ENCODE measurements around the gene SPRYD7. TPM values are rescaled to one million over a fixed set of nuclear protein-coding genes. Genes with fewer than 3 reads are reported as not detected.
"Not testable (repeated sequence)": the region's sequence is repeated elsewhere in the genome, so short reads cannot be mapped to it uniquely, and the experiment has no call there.

The SPRYD7 gene
- 9.4 TPM for polyA plus RNA-seq (ENCODE audit: insufficient read length)

- DNase-seq (ENCODE audit: low read depth): peak; percentile 91
Measured at GRCh38 chr13:49936075-49936967, at the start of gene SPRYD7. TSS of gene SPRYD7 (minus strand) at chr13:49936340. CDS start at chr13:49936235, 105 bp downstream.

GRCh38 chr13:49985129-49985528 lies 49.0 kb upstream of the SPRYD7 start:
- DNase-seq (ENCODE audit: low read depth): no peak

GRCh38 chr13:49980266-49980665 lies 44.1 kb upstream of the SPRYD7 start:
- DNase-seq (ENCODE audit: low read depth): no peak

- no peak for DNase-seq (ENCODE audit: low read depth)
Measured at GRCh38 chr13:49977992-49978391, 41.9 kb upstream of the SPRYD7 start.

- peak; percentile 22 for DNase-seq (ENCODE audit: low read depth)
Measured at GRCh38 chr13:49976314-49977258, 40.4 kb upstream of the SPRYD7 start.

- DNase-seq (ENCODE audit: low read depth): no peak
Measured at GRCh38 chr13:49975826-49976225, 39.7 kb upstream of the SPRYD7 start.

- DNase-seq (ENCODE audit: low read depth): no peak
Measured at GRCh38 chr13:49972709-49973108, 36.6 kb upstream of the SPRYD7 start.

- no peak for DNase-seq (ENCODE audit: low read depth)
Measured at GRCh38 chr13:49967456-49967855, 31.3 kb upstream of the SPRYD7 start.

- no peak for DNase-seq (ENCODE audit: low read depth)
Measured at GRCh38 chr13:49958321-49958720, 22.2 kb upstream of the SPRYD7 start.

GRCh38 chr13:49956131-49956530 lies 20.0 kb upstream of the SPRYD7 start:
- no peak for DNase-seq (ENCODE audit: low read depth)

- no peak for DNase-seq (ENCODE audit: low read depth)
Measured at GRCh38 chr13:49954674-49955455, 18.7 kb upstream of the SPRYD7 start.

GRCh38 chr13:49953560-49953959 lies 17.4 kb upstream of the SPRYD7 start:
- DNase-seq (ENCODE audit: low read depth): no peak

- no peak for DNase-seq (ENCODE audit: low read depth)
Measured at GRCh38 chr13:49951754-49952535, 15.8 kb upstream of the SPRYD7 start.

- not testable (repeated sequence) for DNase-seq (ENCODE audit: low read depth)
Measured at GRCh38 chr13:49948777-49949270, 12.7 kb upstream of the SPRYD7 start.

- DNase-seq (ENCODE audit: low read depth): no peak
Measured at GRCh38 chr13:49939321-49939720, 3.2 kb upstream of the SPRYD7 start.

GRCh38 chr13:49938921-49939320 lies 2.8 kb upstream of the SPRYD7 start:
- no peak for DNase-seq (ENCODE audit: low read depth)

- no peak for DNase-seq (ENCODE audit: low read depth)
Measured at GRCh38 chr13:49938314-49938713, 2.2 kb upstream of the SPRYD7 start.

GRCh38 chr13:49936968-49937273 lies 781 bp upstream of the SPRYD7 start:
- DNase-seq (ENCODE audit: low read depth): no peak

- no peak for DNase-seq (ENCODE audit: low read depth)
Measured at GRCh38 chr13:49935171-49936074, 717 bp downstream of the SPRYD7 start.

- DNase-seq (ENCODE audit: low read depth): no peak
Measured at GRCh38 chr13:49933511-49933910, 2.6 kb downstream of the SPRYD7 start.

Data from forelimb muscle (tissue), 1 donor.